ENCODE measurements around the gene CFC1.
"Not testable (repeated sequence)": the region's sequence is repeated elsewhere in the genome, so short reads cannot be mapped to it uniquely, and the experiment has no call there.

The CFC1 gene

DNA sequence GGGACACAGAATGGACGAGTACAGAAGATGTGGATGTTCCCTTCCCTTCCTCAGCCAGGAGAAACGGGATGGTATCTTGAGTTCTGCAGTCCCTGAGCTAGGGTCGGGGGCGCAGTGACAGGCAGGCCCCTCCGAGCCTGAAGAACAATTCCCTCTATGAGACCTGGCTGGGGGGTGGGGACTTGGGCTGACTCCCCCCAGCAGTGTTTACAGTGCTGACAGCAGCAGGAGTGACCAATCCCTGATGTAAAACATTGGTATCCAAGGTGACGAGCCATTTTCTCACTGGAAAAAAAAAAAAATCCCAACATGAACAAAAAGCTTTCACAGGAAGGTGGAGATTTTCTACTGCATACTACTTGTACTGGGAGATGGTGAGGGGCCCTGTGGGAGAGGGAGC, at the start of gene CFC1:
CFC1 (minus strand) TSS at position 183 of the 400 bp plus-strand sequence. CDS start 288 bp downstream, outside the sequence.
- DNase-seq (ENCODE audit: low read depth in 3 of 3), result not testable (repeated sequence)

DNA sequence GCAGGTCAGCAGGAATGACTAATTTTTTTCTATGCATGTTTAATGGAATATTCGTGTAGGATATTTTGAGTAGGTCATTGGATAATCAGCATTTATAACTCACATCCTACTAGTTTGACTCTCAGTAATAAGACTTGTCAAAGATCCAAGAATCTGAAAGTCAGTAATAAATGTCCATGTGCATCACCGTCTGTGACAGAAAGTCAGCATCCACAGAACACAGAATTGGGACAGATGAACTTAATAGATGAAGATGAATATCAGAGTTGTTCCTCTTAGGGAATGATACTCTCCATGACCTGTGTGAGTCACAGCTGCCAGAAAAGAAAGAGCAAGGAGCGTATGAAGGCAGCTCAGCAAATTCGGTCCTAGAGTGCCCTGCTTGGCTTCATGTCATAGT, 42.3 kb upstream of the CFC1 start:
- not testable (repeated sequence) for DNase-seq (ENCODE audit: low read depth in 3 of 3)

GRCh38 chr2:130638973-130639372, 39.6 kb upstream of the CFC1 start:
- not testable (repeated sequence) for DNase-seq (ENCODE audit: low read depth in 3 of 3)

GRCh38 chr2:130628784-130629475, 29.6 kb upstream of the CFC1 start:
- not testable (repeated sequence) for DNase-seq (ENCODE audit: low read depth in 3 of 3)

- not testable (repeated sequence) for DNase-seq (ENCODE audit: low read depth in 3 of 3)
These were observed 11.8 kb upstream of the CFC1 start, which contains the start of gene POTEJ for GRCh38 chr2:130611140-130611539. TSS of gene POTEJ (plus strand) at chr2:130611440. CDS start at chr2:130611533, 93 bp downstream.

GRCh38 chr2:130610486-130610885, 11.1 kb upstream of the CFC1 start:
- not testable (repeated sequence) for DNase-seq (ENCODE audit: low read depth in 3 of 3)

DNA sequence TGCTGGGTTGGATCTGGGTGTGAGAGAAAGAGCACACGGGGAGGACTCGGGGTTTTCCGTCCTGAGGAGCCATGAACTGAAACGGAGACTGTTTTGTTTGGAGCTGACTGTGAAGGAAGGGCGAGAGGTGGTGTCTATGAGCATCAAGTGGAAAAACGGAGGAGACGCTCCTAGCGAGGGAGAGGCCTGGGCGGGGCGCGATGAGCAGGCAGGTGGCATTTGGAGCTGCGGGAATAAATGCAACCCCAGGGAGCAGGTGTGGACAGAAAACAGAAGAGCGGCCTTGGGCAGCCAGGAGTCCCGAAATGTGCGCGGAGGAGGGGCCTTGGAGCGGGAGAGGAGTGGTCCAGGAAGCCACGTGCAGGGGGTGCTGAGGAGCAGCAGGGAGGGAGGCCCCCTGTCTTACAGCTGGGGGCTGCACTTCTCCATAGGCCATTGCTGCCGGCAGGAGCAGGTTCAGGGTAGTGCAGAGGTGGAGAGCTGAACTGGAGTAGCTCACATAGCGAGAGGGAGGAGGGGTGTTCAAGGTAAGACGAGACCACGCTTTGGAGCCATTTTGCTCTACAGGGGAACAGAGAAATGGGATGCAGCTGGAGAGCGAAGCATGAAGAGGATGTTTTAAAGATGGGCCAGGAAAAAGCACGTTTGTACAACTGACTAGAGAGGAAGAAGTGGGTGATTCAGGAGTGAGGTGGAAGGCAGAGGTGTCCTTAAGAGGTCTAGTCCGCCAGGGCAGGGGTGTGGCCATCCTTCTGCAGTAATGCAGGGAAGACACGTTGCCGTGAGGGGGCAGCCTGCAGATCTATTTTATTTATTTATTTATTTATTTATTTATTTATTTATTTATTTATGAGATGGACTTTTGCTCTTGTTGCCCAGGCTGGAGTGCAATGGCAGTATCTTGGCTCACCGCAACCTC, 9.9 kb upstream of the CFC1 start:
- DNase-seq (ENCODE audit: low read depth in 3 of 3), result not testable (repeated sequence)

GRCh38 chr2:130608276-130609001, 9.1 kb upstream of the CFC1 start:
- not testable (repeated sequence) for DNase-seq (ENCODE audit: low read depth in 3 of 3)

- not testable (repeated sequence) for DNase-seq (ENCODE audit: low read depth in 3 of 3)
These were observed 2.4 kb upstream of the CFC1 start for GRCh38 chr2:130601648-130602302.

GRCh38 chr2:130599926-130600325, 551 bp upstream of the CFC1 start:
- DNase-seq (ENCODE audit: low read depth in 3 of 3), result not testable (repeated sequence)

DNA sequence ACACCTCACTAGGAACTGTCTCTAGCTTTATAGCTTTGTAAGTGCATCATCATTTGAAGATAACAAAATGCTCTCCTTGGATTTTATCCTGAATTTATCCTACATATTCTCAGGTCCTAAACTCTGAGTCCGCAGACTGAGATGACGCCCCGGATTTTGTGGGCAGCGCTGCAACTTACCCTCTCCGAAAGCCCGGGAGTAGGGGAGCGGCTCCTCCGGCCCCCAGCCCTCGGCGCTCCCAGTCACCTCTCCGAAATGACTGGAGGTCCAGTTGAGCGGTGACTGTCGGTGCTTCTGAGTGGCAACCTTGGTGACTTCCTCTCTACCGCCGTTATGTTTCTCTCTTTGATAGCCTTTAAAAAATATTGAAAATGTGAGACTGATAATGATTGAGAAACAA, 912 bp downstream of the CFC1 start:
- not testable (repeated sequence) for DNase-seq (ENCODE audit: low read depth in 3 of 3)

DNA sequence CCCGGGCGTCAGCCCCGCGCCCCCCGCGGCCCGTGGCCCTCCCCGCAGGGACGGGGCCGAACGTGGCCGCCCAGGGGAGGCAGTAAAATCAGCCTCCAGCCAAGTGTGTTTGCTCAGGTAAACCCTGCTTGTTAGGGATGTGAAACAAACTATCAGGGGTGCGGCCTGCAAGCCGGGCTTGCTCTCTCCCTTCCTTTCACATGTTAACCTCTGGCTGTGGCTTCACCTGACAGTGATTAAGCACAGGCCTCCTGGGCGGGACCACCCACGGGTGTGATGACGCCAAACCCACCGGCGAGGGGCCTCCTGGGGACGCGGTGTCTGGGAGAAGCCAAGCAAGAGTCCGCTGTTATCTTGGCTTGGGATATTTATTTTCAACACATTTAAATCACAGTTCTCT, 1.4 kb downstream of the CFC1 start:
- not testable (repeated sequence) for DNase-seq (ENCODE audit: low read depth in 3 of 3)

- not testable (repeated sequence) for DNase-seq (ENCODE audit: low read depth in 3 of 3)
These were observed 2.6 kb downstream of the CFC1 start for GRCh38 chr2:130596757-130597156.

DNA sequence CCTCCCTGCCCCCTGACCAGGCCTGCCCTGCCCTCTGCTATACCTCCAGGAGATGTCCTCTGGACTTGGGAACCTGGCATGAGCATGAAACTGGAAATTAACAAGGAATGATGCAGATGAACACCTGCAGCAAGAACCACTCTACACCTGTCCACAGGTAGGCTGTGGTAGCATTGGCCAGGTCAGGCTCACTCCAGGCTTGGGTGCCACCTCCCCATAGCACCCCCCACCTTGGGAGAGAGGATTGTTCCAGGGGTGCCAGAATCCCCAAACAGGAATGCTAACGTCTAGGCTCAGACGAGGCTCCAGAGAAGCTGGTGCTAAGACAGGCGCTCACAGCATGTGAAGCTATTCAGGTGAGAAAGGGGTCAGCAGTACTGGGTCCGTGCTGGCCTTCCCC, 5.4 kb downstream of the CFC1 start:
- DNase-seq (ENCODE audit: low read depth in 3 of 3), result not testable (repeated sequence)

- DNase-seq (ENCODE audit: low read depth in 3 of 3), result not testable (repeated sequence)
These were observed 6.5 kb downstream of the CFC1 start for GRCh38 chr2:130592791-130593414.

GRCh38 chr2:130590842-130591359, 8.5 kb downstream of the CFC1 start:
- DNase-seq (ENCODE audit: low read depth in 3 of 3), result not testable (repeated sequence)

GRCh38 chr2:130590170-130590841, 9.1 kb downstream of the CFC1 start:
- not testable (repeated sequence) for DNase-seq (ENCODE audit: low read depth in 3 of 3)

- not testable (repeated sequence) for DNase-seq (ENCODE audit: low read depth in 3 of 3)
These were observed 10.5 kb downstream of the CFC1 start for GRCh38 chr2:130588688-130589458.

DNA sequence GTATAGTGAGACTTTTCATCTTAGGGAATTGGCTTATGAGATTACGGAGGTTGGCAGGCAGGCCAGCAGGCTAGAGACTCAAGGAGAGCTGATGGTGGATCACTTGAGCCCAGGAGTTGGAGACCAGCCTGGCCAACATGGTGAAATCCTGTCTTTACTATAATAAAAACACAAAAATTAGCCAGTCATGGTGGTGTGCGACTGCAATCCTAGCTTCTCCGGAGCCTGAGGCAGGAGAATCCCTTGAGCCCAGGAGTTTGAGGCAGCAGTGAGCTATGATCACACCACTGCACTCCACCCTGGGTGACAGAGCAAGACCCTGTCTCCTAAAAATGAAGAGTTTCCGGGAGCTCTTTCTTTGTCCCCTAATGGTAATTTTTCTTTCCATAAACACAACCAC, 14.6 kb downstream of the CFC1 start:
- DNase-seq (ENCODE audit: low read depth in 3 of 3), result not testable (repeated sequence)
